Body of pancreas (tissue), 4 donors: ENCODE measurements around the gene ARHGAP6.

Experiments used
- CTCF ChIP-seq, 7 experiments: fragments of 450-650 bp in 4 of 7; fragments of 200-600 bp in 3 of 7; sonication (generic) in 3 of 7; IDR thresholded peaks; one replicate each; pipeline ENCODE4 v1.5.1; 2016 to 2019; ENCODE audit warnings: antibody characterized with exemption in 7 of 7
- POLR2A ChIP-seq, 3 donors: fragments of 450-650 bp; IDR thresholded peaks; one replicate each; pipeline ENCODE4 v1.6.1; 2016; ENCODE audit warnings: antibody characterized with exemption in 3 of 3, mild to moderate bottlenecking in 2 of 3

- TF ChIP-seq POLR2A (IDR thresholded peaks at IDR 0.05) (no peak), CTCF (IDR thresholded peaks at IDR 0.05) (no peak)
Observed at GRCh38 chrX:11597479-11597878, 68.2 kb downstream of the ARHGAP6 start.
